HepG2 (cell line): ENCODE data around the gene KRTAP5-4. TPM values are rescaled to one million over a fixed set of nuclear protein-coding genes. Genes with fewer than 3 reads are reported as not detected.
A peak's percentile ranks its signal among the peaks of the same experiment; 100 is the strongest.

ENCODE experiments used
- ATRX ChIP-seq: sonication (generic); formaldehyde crosslinking; IDR thresholded peaks from 2 replicates; pipeline ENCODE4 v1.4.0; 2020; ENCODE audit warnings: missing genetic modification reagents, borderline replicate concordance
- FOXK1 ChIP-seq: sonication (generic); formaldehyde crosslinking; IDR thresholded peaks from 2 replicates; pipeline ENCODE4 v1.4.0; 2020; ENCODE audit warnings: low read depth, missing genetic modification reagents, borderline replicate concordance
- FOXM1 ChIP-seq: sonication (generic); formaldehyde crosslinking; IDR thresholded peaks from 2 replicates; pipeline ENCODE4 v1.5.0; 2020; ENCODE audit warnings: missing genetic modification reagents
- HDAC2 ChIP-seq: sonication (generic); formaldehyde crosslinking; IDR thresholded peaks from 2 replicates; pipeline ENCODE4 v1.4.0; 2020; ENCODE audit warnings: missing genetic modification reagents
- IRF2 ChIP-seq: IDR thresholded peaks from 2 replicates; pipeline ENCODE4 v1.6.1; 2018; ENCODE audit warnings: missing genetic modification reagents, missing compliant biosample characterization
- IRX3 ChIP-seq: sonication (generic); formaldehyde crosslinking; IDR thresholded peaks from 2 replicates; pipeline ENCODE4 v1.8.1; 2023; ENCODE audit warnings: mild to moderate bottlenecking, low read depth, missing genetic modification reagents, borderline replicate concordance
- ISL2 ChIP-seq: sonication (generic); formaldehyde crosslinking; IDR thresholded peaks from 2 replicates; pipeline ENCODE4 v1.5.0; 2020; ENCODE audit warnings: missing genetic modification reagents
- KLF6 ChIP-seq: IDR thresholded peaks from 2 replicates; pipeline ENCODE4 v1.8.0; 2016; ENCODE audit warnings: missing biosample characterization, missing genetic modification reagents
- KLF9 ChIP-seq: IDR thresholded peaks from 2 replicates; pipeline ENCODE4 v1.6.1; 2016; ENCODE audit warnings: low read depth
- NFIC ChIP-seq: IDR thresholded peaks from 2 replicates; pipeline ENCODE4 v1.6.1; 2012; ENCODE audit warnings: mild to moderate bottlenecking, low read length, inconsistent platforms
- PLRG1 ChIP-seq: fragments of 450-650 bp; conservative IDR thresholded peaks from 2 replicates; pipeline ENCODE4 v1.6.1; 2016
- POLR2G ChIP-seq: fragments of 200-400 bp; formaldehyde crosslinking; IDR thresholded peaks from 2 replicates; pipeline ENCODE4 v1.6.1; 2018; ENCODE audit warnings: mild to moderate bottlenecking, low read depth, low read length, moderate library complexity
- RFX1 ChIP-seq: fragments of 450-650 bp; IDR thresholded peaks from 2 replicates; pipeline ENCODE4 v1.6.1; 2017
- RXRA ChIP-seq: sonication (generic); formaldehyde crosslinking; IDR thresholded peaks from 2 replicates; pipeline ENCODE4 v1.5.1; 2020; ENCODE audit warnings: missing genetic modification reagents
- SAP130 ChIP-seq: IDR thresholded peaks from 2 replicates; pipeline ENCODE4 v1.6.1; 2016; ENCODE audit warnings: low read depth
- SCMH1 ChIP-seq: sonication (generic); formaldehyde crosslinking; IDR thresholded peaks from 2 replicates; pipeline ENCODE4 v1.9.0; 2021; ENCODE audit warnings: missing genetic modification reagents, mild to moderate bottlenecking, borderline replicate concordance
- SMYD3 ChIP-seq: sonication (generic); formaldehyde crosslinking; IDR thresholded peaks from 2 replicates; pipeline ENCODE4 v1.8.1; 2023; ENCODE audit warnings: mild to moderate bottlenecking, missing genetic modification reagents
- SRF ChIP-seq: IDR thresholded peaks from 2 replicates; pipeline ENCODE4 v1.6.1; 2011; ENCODE audit warnings: mild to moderate bottlenecking, low read depth, low read length, moderate library complexity
- SYNCRIP ChIP-seq: fragments of 200-400 bp; formaldehyde crosslinking; IDR thresholded peaks from 2 replicates; pipeline ENCODE4 v1.6.1; 2018; ENCODE audit warnings: mild to moderate bottlenecking, low read depth, low read length; ENCODE audit not compliant: insufficient read depth
- ZC3H4 ChIP-seq: sonication (generic); formaldehyde crosslinking; IDR thresholded peaks from 2 replicates; pipeline ENCODE4 v1.4.0; 2020; ENCODE audit warnings: missing genetic modification reagents, borderline replicate concordance
- ZNF207 ChIP-seq: fragments of 450-650 bp; IDR thresholded peaks from 2 replicates; pipeline ENCODE4 v1.6.1; 2016; ENCODE audit warnings: antibody characterized with exemption, borderline replicate concordance
- ZNF235 ChIP-seq: sonication (generic); formaldehyde crosslinking; IDR thresholded peaks from 2 replicates; pipeline ENCODE4 v1.8.1; 2023; ENCODE audit warnings: mild to moderate bottlenecking, missing genetic modification reagents, borderline replicate concordance
- ZNF333 ChIP-seq: sonication (generic); formaldehyde crosslinking; IDR thresholded peaks from 2 replicates; pipeline ENCODE4 v1.4.0; 2020; ENCODE audit warnings: mild to moderate bottlenecking, missing genetic modification reagents, borderline replicate concordance
- ZNF441 ChIP-seq: sonication (generic); formaldehyde crosslinking; IDR thresholded peaks from 2 replicates; pipeline ENCODE4 v1.7.0; 2021; ENCODE audit warnings: missing genetic modification reagents, borderline replicate concordance
- ZNF619 ChIP-seq: sonication (generic); formaldehyde crosslinking; IDR thresholded peaks from 2 replicates; pipeline ENCODE4 v1.4.0; 2020; ENCODE audit warnings: mild to moderate bottlenecking, missing genetic modification reagents
- ZNF841 ChIP-seq: sonication (generic); formaldehyde crosslinking; IDR thresholded peaks from 2 replicates; pipeline ENCODE4 v1.8.1; 2023; ENCODE audit warnings: missing genetic modification reagents, borderline replicate concordance
- polyA plus RNA-seq, 8 experiments: library from polyadenylated mRNA; depleted of rRNA in 3 of 8; stranded (reverse) in 7 of 8; unstranded in 1 of 8; fragments of >200 nt; fragmentation: Illumina TruSeq in 4 of 8; extraction: Trizol in 4 of 8; gene quantifications; 2 replicates each; pipeline versions ENCODE4 v1.2.1 to v1.2.3, GENCODE V29; 2011 to 2016; ENCODE audit warnings: low read depth in 4 of 8, missing spikeins in 1 of 8, mixed read lengths in 1 of 8; ENCODE audit not compliant: insufficient read depth in 1 of 8
- total RNA-seq, 5 experiments: library from RNA; depleted of rRNA; stranded (reverse); fragments of >200 nt; fragmentation: Illumina TruSeq; extraction: Trizol; gene quantifications; 2 replicates each; pipeline ENCODE4 v1.2.3, GENCODE V29; 2016; ENCODE audit warnings: low read depth in 1 of 5
- TF ChIP-seq, protein P1 (sequence below): sonication (generic); formaldehyde crosslinking; IDR thresholded peaks from 2 replicates; pipeline ENCODE4 v1.4.0; 2020; ENCODE audit warnings: missing genetic modification reagents
- TF ChIP-seq, protein P2 (sequence below): sonication (generic); formaldehyde crosslinking; IDR thresholded peaks from 2 replicates; pipeline ENCODE4 v1.8.0; 2022; ENCODE audit warnings: missing genetic modification reagents, low read depth, mild to moderate bottlenecking, borderline replicate concordance
- TF ChIP-seq, protein P3 (sequence below): sonication (generic); formaldehyde crosslinking; IDR thresholded peaks from 2 replicates; pipeline ENCODE4 v1.4.0; 2020; ENCODE audit warnings: missing genetic modification reagents

The KRTAP5-4 gene
- total and polyA plus RNA-seq, 2 of the 13 experiments (the other 11 are each of a cell fraction or from before 2014, with no cell fraction given): not detected

GRCh38 chr11:1654388-1655167, 32.6 kb upstream of the KRTAP5-4 start (continued):
- TF ChIP-seq ZNF841 (CRISPR knock-in tag) (no peak), SRF (no peak), POLR2G (no peak), ZNF619 (CRISPR knock-in tag) (0 out of 2 replicates have a peak, but pooled peaks have one; percentile 8), PLRG1 (no peak), RFX1 (no peak), KLF6 (CRISPR knock-in tag) (no peak), ZNF235 (CRISPR knock-in tag) (no peak), ZC3H4 (CRISPR knock-in tag) (0 out of 2 replicates have a peak, but pooled peaks have one; percentile 65), ISL2 (CRISPR knock-in tag) (peak; percentile 65), SCMH1 (CRISPR knock-in tag) (no peak), IRX3 (CRISPR knock-in tag) (no peak), HDAC2 (CRISPR knock-in tag) (peak; percentile 89), SAP130 (CRISPR knock-in tag) (peak; percentile 39; the same call in 1 of the 2 replicates), FOXM1 (CRISPR knock-in tag) (no peak), SYNCRIP (no peak), ATRX (CRISPR knock-in tag) (no peak), NFIC (peak; percentile 72; the same call in 1 of the 2 replicates), RXRA (CRISPR knock-in tag) (peak; percentile 76; the same call in 1 of the 2 replicates), ZNF333 (CRISPR knock-in tag) (no peak), KLF9 (CRISPR knock-in tag) (no peak), SMYD3 (CRISPR knock-in tag) (no peak), ZNF441 (peak; percentile 66; the same call in 1 of the 2 replicates), FOXK1 (0 out of 2 replicates have a peak, but pooled peaks have one; percentile 24), ZNF207 (no peak), IRF2 (peak; percentile 46; the same call in 1 of the 2 replicates)
- TF ChIP-seq, protein P1, sequence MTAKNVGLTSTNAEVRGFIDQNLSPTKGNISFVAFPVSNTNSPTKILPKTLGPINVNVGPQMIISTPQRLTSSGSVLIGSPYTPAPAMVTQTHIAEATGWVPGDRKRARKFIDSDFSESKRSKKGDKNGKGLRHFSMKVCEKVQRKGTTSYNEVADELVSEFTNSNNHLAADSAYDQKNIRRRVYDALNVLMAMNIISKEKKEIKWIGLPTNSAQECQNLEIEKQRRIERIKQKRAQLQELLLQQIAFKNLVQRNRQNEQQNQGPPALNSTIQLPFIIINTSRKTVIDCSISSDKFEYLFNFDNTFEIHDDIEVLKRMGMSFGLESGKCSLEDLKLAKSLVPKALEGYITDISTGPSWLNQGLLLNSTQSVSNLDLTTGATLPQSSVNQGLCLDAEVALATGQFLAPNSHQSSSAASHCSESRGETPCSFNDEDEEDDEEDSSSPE: peak; percentile 32
- TF ChIP-seq, protein P2, sequence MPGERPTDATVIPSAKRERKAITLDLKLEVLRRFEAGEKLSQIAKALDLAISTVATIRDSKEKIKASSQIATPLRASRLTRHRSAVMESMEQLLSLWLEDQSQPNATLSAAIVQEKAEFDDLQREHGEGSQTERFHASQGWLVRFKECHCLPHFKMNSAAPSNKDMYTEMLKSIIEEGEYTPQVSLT (CRISPR knock-in tag): no peak
- TF ChIP-seq, protein P3, sequence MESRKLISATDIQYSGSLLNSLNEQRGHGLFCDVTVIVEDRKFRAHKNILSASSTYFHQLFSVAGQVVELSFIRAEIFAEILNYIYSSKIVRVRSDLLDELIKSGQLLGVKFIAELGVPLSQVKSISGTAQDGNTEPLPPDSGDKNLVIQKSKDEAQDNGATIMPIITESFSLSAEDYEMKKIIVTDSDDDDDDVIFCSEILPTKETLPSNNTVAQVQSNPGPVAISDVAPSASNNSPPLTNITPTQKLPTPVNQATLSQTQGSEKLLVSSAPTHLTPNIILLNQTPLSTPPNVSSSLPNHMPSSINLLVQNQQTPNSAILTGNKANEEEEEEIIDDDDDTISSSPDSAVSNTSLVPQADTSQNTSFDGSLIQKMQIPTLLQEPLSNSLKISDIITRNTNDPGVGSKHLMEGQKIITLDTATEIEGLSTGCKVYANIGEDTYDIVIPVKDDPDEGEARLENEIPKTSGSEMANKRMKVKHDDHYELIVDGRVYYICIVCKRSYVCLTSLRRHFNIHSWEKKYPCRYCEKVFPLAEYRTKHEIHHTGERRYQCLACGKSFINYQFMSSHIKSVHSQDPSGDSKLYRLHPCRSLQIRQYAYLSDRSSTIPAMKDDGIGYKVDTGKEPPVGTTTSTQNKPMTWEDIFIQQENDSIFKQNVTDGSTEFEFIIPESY (CRISPR knock-in tag): peak; percentile 20; the same call in 1 of the 2 replicates
